ENCODE data around the gene PLCB1.

GRCh38 chr20:8670893-8671215, 538.8 kb downstream of the PLCB1 start:
- TF ChIP-seq, protein P1, sequence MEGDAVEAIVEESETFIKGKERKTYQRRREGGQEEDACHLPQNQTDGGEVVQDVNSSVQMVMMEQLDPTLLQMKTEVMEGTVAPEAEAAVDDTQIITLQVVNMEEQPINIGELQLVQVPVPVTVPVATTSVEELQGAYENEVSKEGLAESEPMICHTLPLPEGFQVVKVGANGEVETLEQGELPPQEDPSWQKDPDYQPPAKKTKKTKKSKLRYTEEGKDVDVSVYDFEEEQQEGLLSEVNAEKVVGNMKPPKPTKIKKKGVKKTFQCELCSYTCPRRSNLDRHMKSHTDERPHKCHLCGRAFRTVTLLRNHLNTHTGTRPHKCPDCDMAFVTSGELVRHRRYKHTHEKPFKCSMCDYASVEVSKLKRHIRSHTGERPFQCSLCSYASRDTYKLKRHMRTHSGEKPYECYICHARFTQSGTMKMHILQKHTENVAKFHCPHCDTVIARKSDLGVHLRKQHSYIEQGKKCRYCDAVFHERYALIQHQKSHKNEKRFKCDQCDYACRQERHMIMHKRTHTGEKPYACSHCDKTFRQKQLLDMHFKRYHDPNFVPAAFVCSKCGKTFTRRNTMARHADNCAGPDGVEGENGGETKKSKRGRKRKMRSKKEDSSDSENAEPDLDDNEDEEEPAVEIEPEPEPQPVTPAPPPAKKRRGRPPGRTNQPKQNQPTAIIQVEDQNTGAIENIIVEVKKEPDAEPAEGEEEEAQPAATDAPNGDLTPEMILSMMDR (IDR thresholded peaks at IDR 0.05), result no peak
- no peak for TF ChIP-seq POLR2A (IDR thresholded peaks at IDR 0.05)

All from Peyer's patch (tissue), 4 donors.